GM18498 (cell line): ENCODE results near the gene PPP1R27.

ENCODE experiments used
- ATAC-seq: cut with Tn5 transposase; IDR thresholded peaks from one replicate; pipeline ENCODE4 v1.9.1; 2021; ENCODE audit warnings: mild to moderate bottlenecking, moderate library complexity; ENCODE audit not compliant: unreplicated experiment

Gene PPP1R27

DNA sequence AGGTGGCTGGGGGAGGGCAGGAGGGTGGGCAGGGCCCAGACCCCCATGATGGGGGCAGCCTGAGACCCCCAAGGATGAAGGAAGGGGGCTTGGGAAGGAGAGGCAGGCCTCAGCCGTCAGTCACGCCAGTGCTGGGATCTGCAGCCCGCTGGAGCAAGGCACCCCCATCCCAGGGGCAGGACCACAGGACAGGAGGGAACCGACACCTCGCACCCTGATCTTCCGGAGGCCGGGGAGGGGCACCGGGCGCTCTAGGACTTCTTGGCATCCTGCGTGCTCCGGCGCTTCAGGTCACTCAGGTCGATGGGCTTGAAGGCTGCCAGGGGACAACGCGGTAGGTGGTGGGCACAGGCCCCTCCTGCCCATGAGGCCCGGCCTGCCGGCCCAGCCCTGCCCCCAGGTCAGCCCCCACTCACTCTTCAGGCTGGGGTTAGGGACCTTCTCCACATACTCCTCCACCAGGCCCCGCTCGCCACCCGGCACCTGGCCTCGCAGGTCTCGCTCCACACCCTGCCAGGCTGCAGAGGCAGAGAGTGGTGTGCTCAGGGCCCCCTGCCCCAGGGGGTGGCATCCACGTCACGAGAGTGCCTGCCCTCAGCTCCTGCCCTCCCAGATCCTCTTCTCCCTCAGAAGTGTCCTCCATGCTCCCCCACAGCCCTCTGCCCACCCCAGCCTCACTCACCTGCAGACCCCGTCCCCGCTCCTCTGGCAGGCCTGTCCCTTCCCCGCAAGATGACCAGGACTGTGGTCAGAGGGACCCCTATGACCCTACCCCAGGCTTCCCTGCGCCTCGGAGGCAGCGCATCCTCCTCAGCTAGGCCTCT is 11.6 kb downstream of the PPP1R27 start:
- ATAC-seq: no peak

DNA sequence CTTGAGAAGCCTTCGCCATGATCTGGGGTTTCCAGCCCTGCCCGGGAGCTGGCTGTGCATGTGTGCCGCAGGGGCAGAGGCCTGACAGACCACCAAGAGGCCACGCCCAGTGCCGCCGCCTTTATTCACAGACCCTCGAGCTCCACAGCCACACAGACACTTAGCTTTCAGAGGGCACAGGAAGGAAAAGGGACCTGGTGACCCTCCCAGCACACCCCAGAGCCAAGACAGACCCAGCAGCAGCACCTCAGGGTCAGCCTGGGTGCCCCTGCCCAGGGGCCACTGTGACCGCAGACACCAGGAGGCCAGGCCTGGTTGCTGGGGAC is 12.6 kb downstream of the PPP1R27 start:
- no peak for ATAC-seq

DNA sequence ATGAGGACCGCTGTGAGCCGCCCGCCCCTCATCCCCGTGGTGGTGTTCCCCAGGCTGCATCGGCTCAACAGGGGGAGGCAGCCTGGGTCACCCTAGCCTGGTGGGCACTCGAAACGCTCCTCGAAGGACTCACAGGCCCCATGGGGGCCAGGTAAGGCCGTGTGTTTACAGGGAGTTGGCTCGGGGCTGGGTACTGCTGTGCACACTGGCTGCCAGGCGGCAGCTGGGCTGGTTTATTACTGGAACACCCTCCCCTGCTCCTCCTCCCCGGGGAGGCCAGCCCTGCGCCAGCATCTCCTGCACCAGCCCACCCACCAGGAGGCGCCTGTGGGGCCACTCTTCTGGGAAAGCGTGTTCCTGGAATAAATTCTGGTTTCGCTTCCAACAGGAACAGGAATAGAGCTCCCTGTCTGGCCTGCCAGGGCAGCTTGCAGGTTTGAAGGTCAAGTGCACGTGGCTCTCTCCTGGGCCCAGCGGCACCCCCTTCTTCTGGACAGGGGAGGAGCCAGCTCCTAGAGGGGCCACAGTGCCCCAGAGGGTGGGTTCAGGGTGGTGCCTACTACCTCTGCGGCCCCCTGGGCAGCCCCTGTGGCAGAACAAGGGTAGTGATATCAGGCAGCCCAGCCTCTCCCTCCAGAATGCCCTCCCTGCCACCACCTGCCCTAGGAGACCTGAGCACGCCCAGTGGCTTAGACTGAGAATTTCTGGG is 13.1 kb downstream of the PPP1R27 start:
- no peak for ATAC-seq

DNA sequence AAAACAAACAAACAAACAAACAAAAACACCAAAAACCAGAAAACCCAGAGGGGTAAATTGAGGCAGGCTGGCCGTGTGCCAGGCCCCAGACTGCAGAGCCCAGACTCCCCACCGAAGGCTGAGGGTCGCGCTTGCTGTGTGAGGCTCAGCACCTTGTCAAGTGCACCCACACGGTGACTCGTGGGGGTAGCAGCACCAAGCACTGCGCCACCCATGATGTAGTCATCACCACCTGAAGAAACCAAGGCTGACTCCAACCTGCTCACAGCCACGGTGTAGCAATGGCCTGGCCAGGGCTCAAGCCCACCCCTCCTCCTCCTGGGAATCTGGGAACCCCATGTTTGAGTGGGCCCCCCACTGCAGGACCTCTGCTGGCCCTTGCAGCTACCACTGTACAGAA is 13.7 kb downstream of the PPP1R27 start:
- no peak for ATAC-seq

DNA sequence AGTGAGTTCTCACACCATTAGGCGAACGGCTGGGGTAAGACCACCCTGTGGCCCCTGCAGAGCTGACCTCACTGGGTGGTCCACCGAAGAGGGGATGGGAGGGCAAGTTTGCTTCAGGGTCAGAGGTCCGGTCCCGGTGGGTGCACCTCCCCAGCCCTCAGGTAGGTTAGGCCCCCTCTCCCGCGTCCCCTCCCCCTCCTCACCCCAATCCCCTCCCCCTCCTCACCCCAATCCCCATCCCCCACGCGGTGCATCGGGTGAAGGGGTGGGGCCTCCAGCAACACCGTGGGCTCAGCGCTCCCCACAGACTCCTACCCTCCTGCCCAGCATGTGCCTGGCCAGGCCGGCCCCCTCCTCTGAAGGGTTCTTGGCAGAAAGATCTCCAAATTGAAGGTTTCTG is 15.1 kb downstream of the PPP1R27 start:
- ATAC-seq: no peak

DNA sequence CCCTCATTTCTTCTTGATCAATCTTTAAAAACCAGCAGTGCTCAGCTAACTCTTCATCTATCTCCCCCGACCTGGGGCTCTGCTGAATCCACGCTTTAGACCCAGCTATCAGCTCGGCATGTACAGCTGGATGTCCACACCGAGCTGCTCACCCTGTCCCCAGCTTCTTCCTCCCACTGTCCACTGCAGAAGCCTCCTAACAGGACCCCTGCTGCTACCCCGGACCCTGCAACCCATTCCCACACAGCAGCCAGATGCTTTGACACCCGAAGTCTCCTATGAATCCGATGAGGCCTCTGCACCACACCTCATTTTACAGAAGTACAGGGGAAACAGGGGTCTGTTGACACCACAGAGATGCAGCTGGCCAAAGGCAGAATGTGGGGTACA is 17.1 kb downstream of the PPP1R27 start:
- no peak for ATAC-seq

DNA sequence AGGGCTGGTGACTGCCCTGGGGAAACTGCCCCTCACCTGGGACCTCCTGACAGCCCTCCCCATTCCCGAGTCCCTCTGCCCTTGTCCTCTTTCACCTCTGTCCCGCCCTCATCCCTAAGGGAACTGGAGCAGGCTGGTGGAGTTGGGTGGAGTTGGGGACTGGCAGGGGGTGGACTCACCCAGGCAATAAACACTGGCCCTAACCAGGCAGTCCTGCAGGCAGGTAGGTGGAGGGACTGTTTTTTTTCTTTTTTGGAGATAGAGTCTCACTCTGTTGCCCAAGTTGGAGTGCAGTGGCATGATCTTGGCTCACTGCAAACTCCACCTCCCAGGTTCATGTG is 19.2 kb downstream of the PPP1R27 start:
- ATAC-seq: no peak

DNA sequence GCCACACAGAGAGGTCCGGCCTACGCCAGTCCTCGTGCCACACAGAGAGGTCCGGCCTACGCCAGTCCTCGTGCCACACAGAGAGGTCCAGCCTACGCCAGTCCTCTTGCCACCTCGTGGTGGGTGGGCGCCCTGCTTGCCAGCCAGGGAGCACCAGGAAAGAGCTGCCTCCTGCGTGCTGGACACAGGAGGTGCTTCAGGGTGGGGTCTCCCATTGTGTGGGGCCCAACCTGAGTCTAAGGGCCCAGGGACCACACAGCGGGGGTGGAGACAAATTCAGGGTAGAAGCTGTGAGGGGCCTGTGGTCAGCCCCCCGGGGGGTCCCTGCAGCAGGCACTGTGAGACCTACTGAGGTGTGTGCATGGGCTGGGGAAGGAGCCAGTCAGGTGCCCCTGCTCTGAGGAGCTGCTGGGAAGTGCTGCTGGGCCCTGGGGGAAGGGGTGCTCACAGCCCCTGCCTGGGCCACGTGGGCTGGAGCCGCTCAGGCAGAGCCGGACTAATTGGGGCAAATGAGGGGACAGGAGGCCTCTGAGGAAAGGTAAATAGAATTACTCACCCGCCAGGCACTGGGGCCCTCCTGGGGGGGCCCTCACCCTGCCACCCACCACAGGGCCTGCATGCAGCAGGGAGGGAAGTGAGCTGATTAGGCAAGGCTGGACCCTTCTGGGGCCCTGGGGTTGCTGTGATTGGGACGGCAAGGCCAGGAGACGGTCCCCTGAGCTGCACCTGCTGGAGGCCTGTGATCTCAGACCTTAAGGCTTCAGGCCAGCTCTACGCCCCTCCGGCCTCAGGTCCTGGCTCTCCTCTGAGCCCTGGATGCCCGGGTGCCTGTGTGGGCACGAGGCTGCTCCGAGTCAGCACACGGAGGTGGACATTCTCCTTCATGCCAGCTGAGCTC is 19.9 kb downstream of the PPP1R27 start:
- no peak for ATAC-seq

DNA sequence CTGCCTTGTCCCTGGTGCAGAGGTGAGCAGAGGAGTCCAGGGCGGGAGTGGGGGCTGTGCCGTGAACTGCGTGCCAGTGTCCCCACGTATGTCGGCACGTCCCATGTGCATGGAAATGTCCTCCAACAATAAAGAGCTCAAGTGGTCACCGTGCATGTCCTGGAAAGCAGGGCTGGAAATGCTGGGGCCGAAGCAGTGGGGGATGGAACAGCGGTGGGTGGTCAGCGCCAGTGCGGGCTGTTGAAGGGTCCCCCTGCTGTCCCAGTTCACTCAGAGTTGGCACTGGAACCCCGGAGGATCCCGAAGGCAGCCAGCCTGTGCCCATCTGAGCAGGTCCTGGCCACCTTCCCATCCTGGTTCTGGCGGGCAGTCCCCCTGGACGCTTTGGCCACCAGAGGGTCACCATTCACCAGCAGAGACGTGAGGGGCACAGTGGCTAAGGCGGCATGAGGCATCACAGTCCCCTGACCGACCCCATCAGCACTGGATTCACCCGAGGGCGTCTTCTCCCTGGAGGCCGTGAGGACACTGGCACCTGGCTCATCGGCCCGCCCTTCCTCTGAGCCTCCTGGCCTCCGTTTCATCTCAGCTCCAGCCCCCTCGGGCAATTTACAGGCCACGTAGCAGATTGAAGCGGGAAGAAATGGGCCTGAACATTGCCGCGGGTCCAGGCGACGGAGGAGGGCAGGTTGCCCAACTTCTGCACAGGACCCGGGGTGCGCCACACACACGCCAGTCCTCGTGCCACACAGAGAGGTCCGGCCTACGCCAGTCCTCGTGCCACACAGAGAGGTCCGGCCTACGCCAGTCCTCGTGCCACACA is 20.8 kb downstream of the PPP1R27 start:
- ATAC-seq: no peak

DNA sequence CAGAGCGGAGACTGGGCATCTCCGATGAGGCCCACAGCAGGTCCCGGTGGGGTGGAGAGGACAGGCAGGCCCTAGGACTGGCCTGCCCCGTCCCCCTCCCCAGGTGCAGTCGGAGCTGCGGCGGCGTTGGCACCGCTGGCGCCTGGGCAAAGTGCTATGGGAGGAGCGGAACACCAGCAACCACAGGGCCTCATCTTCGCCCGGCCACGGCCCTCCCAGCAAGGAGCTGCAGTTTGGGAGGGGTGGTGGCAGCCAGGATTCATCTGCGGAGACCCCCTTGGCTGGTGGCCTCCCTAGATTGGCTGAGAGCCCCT is 21.5 kb downstream of the PPP1R27 start:
- no peak for ATAC-seq

DNA sequence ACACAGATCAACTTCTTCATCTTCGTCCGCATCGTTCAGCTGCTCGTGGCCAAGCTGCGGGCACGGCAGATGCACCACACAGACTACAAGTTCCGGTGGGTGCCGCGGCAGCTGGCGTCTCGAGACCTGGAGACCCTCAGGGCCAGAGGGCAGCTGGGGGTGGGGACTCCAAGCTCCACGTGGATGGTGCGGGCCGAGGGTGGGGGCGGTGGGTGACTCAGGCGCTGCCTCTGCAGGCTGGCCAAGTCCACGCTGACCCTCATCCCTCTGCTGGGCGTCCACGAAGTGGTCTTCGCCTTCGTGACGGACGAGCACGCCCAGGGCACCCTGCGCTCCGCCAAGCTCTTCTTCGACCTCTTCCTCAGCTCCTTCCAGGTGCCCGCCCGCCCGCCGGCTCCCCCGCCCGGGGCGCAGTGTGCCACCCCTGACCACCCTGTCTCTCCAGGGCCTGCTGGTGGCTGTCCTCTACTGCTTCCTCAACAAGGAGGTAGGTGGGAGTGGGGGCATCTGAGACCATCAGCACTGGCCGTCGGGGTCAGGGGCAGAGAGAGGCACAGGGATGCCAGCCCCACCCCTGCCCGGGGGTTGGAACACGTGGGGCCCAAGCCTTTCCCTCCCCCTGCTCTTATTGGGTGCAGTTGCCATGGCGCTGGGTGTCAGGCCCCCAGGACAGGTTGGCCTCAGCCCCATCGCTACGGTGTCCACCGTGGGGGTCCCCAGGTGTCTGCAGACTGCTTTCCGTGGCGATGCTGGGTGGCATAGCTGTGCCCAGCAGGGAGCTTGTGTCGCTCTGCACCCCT is 22.1 kb downstream of the PPP1R27 start:
- ATAC-seq: no peak

DNA sequence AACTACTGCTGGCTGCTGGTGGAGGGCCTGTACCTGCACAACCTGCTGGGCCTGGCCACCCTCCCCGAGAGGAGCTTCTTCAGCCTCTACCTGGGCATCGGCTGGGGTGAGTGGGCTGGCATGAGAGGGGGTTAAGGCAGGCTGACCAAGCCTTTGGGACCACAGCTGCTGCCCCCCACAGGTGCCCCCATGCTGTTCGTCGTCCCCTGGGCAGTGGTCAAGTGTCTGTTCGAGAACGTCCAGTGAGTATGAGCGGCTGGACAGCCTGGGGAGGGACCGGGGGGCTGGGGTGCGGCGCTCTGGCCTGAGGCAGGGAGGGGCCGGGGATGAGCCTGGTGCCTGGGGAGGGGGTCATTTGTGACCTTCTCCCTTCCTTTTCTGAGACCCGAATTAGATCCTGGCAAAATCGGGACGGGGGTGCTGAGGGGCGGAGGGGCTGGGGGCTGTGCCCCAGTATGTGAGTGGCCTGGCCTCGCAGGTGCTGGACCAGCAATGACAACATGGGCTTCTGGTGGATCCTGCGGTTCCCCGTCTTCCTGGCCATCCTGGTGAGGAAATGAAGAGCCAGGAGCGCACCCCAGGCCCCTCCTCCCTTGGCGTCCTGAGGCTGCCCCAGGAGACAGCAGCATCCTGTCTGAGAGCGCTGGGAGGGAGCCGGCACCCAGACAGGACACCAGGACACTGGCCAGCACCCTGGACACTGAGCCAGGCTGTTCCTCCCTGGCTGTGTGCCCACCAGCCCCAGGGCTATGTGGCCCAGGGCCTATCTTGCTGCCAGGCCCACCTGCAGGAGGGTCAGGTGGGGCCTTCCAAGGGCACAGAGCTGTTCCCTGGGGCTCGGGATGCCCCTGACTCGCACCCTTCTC is 22.9 kb downstream of the PPP1R27 start:
- ATAC-seq: no peak

DNA sequence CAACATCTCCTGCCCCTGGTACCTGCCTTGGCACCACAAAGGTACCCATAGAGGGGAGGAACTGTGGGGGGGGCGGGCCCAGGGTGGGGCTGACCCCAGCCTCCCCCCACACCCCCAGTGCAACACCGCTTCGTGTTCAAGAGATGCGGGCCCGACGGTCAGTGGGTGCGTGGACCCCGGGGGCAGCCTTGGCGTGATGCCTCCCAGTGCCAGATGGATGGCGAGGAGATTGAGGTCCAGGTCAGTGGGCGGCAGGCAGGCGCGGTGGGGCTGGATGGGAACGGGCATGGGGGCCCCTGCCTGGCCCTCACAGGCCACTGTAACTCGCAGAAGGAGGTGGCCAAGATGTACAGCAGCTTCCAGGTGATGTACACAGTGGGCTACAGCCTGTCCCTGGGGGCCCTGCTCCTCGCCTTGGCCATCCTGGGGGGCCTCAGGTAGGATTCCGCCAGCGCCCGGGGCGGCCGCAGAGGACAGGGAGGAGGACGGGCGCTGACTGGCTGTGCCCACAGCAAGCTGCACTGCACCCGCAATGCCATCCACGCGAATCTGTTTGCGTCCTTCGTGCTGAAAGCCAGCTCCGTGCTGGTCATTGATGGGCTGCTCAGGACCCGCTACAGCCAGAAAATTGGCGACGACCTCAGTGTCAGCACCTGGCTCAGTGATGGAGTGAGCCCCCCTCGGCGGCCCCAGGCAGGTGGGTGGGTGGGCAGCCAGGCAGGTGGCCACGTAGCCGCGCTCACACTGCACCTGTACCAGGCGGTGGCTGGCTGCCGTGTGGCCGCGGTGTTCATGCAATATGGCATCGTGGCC is 23.8 kb downstream of the PPP1R27 start:
- ATAC-seq: no peak

DNA sequence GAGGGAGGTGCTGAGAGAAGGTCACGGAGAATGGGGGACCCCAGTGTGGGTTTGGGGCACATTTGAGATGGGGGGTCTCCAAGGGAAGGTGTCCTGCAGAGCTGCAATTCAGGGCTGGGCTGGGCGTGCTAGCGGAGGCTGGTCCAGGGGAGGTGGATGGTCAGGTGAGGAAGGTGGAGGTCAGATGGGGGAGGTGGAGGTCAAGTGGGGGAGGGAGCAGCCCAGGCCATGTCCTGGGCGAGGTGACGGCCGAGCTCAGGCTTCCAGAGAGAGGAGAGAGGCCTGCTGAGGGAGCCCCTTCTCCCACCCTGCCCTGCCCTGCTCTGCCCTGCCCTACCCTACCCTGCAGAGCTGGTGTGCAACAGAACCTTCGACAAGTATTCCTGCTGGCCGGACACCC is 24.4 kb downstream of the PPP1R27 start:
- no peak for ATAC-seq

DNA sequence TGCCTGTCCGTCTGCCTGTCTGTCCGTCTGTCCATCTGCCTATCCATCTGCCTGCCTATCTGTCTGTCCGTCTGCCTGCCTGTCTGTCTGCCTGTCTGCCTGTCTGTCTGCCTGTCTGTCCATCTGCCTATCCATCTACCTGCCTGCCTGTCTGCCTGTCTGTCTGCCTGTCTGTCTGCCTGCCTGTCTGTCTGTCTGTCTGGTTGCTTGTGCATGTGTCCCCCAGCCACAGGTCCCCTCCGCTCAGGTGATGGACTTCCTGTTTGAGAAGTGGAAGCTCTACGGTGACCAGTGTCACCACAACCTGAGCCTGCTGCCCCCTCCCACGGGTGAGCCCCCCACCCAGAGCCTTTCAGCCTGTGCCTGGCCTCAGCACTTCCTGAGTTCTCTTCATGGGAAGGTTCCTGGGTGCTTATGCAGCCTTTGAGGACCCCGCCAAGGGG is 25.3 kb downstream of the PPP1R27 start:
- no peak for ATAC-seq

DNA sequence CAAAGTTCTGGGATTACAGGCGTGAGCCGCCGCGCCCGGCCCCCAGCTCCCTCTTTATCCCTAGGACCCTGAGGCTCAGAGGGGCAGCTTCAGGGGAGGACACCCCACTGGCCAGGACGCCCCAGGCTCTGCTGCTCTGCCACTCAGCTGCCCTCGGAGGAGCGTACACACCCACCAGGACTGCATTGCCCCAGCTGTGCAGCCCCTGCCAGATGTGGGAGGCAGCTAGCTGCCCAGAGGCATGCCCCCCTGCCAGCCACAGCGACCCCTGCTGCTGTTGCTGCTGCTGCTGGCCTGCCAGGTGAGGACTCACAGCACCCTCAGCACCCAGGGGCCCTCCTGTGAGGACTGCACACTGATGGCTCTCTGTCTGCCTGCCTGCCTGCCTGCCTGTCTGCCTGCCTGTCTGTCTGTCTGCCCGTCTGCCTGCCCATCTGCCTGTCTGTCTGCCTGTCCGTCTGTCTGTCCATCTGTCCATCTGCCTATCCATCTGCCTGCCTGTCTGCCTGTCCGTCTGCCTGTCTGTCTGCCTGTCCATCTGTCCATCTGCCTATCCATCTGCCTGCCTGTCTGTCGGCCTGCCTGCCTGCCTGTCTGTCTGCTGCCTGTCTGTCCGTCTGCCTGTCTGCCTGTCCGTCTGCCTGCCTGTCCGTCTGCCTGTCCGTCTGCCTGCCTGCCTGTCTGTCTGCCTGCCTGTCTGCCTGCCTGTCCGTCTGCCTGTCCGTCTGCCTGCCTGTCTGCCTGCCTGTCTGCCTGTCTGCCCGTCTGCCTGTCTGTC is 25.9 kb downstream of the PPP1R27 start:
- ATAC-seq: no peak

DNA sequence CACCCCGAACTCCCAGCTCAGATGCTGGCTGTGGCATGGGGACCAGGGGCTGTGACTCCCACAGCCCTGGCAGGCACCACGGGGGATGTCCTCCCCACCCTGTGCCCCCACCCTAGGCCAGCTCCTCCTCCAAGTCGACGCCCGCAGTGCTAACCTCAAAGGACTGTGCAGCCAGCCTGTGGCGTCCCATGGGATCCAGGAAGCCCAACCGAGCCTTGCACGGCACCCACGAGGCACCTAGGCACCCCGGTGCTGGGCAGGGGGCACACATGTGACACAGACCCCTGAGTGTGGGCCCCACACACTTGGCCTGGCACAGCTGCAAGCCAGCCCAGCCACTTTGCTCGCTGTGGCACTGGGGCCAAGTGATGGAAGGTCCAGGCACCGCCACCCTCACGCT is 27.0 kb downstream of the PPP1R27 start:
- no peak for ATAC-seq
